T47D (cell line): ENCODE measurements around the gene ORMDL1.
"Not testable (repeated sequence)": the region's sequence is repeated elsewhere in the genome, so short reads cannot be mapped to it uniquely, and the experiment has no call there.

Source experiments
- DNase-seq, 2 experiments: peaks; one replicate each; pipeline versions ENCODE4 v3.0.0 to v3.0.0-alpha.2; 2011 to 2012; ENCODE audit warnings: low read depth in 1 of 2, low spot score in 1 of 2
- JUND ChIP-seq: IDR thresholded peaks from 2 replicates; pipeline ENCODE4 v1.6.1; 2012; ENCODE audit warnings: low read depth
- in situ Hi-C: cut with HindIII; loops from 2 replicates; pipeline ENCODE4 v1.10.0; 2016; ENCODE audit warnings: low sequenced_read_pairs, low pct_unique_long_range_greater_than_20kb

The ORMDL1 gene

DNA sequence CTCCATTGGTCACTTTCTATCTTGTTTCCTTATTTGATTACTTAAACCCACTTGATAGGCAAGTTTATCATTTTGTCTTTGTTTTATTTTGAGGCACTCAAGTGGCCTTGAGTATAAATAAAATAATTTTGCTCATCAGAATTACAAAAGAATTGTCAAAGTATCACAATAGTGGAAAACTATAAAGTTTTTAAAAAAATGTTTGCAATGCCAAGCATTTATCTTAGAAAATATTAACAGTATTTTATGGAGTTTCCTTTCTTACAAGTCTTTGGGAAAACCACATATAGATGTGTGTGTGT lies 14.8 kb upstream of the ORMDL1 start:
- in situ Hi-C loops = no loop called here
- no peak for DNase-seq
- TF ChIP-seq JUND = no peak

DNA sequence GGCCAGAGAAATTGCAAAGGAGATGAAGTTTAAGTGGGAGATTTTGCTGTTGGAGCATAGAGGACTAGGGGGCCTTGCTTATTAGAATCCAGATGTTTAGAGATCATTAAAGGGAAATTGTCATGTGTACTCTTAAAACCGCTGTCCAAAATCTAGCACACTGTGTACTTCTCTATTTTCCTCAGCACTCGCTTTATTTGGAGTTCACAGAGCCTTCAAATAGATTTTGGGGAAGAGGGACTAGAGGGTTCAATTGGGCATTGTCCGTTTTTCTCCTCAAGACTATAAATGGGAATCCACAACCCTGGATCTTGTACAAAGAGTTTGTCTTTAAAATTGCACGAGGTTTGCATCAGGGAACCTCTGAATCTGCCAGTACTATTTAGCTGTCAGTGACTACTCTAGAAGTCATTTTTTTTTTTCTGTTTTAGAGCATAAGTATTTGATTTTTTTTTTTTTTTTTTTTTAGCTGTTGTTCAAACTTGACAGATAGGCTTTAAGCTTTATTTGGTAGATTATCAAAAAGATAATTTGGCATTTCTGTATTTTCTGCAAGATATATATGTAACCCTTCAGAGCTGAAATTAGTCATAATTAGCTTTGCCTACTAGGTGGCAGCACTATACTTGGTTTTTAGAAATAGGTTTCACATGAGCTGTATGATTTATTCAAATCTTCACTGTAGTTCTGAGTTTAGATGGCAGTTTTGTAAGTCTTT lies 14.3 kb upstream of the ORMDL1 start:
- TF ChIP-seq JUND = no peak
- in situ Hi-C loops = no loop called here
- peak in 1 of 2 experiments; percentile 38 for DNase-seq

DNA sequence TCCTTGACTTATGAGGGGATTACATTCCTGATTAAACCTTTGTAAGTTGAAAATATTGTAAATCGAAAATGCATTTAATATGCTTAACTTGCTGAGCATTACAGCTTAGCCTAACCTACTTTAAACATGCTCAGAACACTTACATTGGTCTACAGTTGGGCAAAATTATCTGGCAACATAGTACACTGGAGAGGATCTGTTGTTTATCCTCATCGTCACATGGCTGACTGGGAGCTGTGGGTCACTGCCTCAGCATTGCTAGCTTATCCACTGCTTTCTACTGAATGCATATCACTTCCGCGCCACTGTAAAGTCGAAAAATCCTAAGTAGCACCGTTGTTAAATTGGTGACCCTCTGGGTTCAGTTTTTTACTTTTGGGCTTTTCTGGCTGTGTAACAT lies 13.8 kb upstream of the ORMDL1 start:
- in situ Hi-C loops = no loop called here
- TF ChIP-seq JUND = no peak
- DNase-seq = no peak

DNA sequence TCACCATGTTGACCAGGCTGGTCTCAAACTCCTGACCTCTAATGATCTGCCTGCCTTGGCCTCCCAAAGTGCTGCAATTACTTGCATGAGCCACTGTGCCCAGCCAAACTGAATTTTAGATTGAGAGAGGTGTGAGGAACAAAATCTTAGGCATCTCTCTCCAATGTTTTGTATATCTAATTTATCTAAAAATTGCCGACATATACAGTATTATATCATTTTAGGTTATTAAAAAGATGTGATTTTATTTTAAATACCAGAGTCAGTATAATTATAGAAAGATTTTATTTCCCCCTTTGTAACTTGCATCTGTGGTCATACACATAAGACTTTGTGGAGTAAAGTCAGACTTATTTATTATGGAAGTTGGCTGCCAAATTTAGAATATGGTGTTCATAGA lies 10.2 kb upstream of the ORMDL1 start:
- DNase-seq = no peak
- no peak for TF ChIP-seq JUND
- in situ Hi-C loops = no loop called here

DNA sequence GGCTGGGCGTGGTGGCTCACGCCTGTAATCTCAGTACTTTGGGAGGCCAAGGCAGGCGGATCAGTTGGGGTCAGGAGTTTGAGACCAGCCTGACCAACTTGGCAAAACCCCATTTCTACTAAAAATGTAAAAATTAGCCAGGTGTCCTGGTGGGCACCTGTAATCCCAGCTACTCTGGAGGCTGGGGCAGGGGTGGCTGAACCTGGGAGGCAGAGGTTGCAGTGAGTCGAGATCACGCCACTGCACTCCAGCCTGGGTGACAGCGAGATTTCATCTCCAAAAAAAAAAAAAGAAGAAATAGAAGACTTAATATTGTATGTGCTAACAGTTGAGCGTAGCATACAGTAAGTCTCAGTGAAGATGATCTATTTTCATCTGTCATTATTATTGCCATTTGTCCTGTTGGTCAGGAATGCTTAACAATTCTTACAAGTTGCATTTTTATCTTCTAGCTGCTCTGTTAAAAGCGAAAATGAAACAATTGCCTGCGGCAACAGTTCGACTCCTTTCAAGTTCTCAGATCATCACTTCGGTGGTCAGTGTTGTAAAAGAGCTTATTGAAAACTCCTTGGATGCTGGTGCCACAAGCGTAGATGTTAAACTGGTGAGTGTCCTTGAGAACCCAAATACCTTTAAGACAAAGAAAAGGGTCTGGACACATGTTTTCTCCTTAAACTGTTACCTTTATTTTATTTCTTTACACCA lies 7.4 kb upstream of the ORMDL1 start:
- no peak for DNase-seq
- in situ Hi-C loops = no loop called here
- TF ChIP-seq JUND = no peak

DNA sequence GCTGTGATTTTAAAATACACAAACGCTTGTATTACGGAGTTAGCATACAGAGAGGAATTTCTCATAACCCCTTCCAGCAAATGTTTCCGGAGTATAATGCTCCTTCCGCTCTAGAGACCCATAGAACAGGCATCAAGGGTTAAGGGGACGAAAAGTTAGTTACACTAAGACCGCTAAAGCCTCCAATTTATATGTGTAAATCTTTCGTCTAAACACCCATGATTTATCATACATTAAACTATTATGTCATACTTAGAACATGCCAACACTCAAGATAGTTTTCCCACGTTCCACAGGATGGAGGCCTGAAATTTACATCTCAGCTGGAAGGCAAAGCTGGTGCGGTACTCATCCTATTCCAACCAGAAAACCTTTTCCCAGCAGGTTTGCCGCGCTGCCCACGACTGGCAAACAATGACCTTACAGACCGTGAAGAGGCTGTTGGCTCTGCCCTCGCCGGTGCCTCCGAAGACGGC lies 650 bp downstream of the ORMDL1 start:
- DNase-seq = peak in 1 of 2 experiments; percentile 23
- in situ Hi-C loops = no loop called here
- TF ChIP-seq JUND = no peak

DNA sequence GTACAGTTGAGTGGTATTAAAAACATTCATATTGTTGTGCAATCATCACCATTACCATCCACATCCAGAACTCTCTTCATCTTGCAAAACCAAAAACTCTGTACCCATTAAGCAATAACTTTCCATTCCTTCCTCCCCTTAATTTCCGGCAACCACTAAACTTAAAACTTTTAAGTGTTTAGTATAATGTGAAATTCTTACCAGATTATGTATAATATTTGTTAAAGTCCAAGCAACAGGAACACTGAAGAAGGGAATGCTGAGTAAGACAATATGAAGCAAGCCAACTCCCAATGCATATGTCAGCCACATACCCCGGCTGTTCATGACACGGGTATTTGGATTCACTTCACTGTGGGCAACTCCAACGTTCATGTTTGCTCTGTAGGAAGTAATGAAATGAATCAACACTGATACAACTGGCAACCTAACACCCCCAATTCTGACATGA lies 1.9 kb downstream of the ORMDL1 start:
- no peak for DNase-seq
- TF ChIP-seq JUND = no peak
- in situ Hi-C loops = no loop called here

DNA sequence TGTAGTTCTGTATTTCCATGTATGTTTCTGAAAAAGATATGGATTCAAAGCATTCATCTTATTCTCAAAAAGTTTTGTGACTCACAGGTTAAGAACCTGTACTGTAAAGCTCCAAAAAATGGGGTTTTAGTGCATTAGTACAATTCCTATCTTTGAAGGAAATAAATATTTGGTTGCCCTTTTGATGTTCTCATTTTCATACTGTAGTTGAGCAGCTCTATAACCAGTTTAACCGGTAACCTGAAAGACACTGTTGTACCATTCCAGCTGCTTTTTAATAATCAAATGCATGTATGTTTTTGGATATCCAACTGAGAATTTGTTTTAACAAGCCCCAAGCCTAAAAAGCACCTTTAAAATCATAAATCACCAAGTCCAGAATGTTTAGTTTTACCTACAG lies 11.9 kb downstream of the ORMDL1 start:
- in situ Hi-C loops = no loop called here
- no peak for DNase-seq
- no peak for TF ChIP-seq JUND

DNA sequence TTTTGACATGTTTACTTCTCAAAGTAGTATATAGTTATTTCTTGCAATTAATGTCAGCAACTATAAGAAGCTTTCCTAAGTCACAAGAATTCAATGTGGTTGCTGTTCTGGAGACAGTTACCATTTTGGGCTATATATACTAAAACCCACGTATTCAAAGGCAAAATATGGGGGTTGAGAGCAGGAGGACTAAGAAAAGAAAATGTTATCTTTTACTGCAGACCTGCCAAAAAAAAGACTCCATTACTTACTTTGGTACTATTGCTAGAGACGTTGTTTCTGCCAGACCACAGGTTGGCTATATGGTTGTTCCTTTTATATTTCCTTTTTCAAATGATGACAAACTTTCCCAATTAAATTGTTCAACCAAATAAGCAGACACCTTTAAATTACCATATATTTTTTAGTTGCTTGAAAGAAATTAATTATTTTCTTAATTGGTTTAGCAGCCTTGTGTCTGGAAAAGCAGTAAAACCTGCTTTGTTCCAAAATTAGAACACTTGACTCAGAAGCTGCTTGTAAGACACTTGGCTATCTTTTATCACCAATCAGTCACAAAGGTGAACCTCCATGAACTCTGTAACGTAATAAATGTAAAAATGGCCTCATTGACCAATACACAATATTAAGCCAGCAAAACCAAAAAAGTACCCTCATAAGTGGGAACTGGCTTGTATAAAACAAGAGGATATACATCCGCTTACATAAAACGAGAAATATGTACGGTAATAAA lies 13.4 kb downstream of the ORMDL1 start:
- DNase-seq = no peak
- no peak for TF ChIP-seq JUND
- in situ Hi-C loops = no loop called here

DNA sequence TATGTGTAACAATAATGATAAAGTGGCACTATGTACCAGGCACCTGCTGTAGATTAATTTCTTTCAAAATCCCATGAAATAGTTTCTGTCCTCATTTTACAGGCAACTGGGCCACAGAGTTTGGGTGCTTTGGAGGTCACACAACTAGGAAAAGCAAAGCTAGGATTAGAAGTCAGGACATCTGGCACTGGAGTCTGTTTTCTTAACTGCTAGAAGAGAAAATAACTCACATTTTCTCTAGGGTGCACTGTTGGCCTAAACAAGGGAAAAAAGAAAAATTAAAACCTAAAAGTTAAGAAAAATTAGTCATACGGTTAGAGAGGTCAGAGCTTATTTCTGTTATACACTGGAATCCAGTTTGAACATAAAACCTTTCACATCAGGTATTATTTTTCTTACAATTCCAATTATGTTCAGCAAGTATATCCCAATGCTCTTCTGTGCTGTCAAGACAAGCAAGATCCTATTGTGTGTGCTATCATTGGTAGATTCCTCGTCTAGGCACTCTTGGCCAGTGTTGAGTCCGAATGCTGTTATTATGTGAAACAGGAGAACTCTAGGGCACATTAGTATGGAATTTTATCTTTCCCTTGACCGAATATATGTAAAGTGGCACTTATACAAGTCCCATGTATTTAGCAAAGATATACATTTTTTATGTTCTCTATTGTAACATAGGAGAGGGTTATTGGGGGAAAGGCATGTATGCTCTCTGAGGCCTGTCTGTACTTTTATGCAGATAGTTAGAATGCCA lies 20.1 kb downstream of the ORMDL1 start:
- no peak for DNase-seq
- in situ Hi-C loops = no loop called here
- no peak for TF ChIP-seq JUND

DNA sequence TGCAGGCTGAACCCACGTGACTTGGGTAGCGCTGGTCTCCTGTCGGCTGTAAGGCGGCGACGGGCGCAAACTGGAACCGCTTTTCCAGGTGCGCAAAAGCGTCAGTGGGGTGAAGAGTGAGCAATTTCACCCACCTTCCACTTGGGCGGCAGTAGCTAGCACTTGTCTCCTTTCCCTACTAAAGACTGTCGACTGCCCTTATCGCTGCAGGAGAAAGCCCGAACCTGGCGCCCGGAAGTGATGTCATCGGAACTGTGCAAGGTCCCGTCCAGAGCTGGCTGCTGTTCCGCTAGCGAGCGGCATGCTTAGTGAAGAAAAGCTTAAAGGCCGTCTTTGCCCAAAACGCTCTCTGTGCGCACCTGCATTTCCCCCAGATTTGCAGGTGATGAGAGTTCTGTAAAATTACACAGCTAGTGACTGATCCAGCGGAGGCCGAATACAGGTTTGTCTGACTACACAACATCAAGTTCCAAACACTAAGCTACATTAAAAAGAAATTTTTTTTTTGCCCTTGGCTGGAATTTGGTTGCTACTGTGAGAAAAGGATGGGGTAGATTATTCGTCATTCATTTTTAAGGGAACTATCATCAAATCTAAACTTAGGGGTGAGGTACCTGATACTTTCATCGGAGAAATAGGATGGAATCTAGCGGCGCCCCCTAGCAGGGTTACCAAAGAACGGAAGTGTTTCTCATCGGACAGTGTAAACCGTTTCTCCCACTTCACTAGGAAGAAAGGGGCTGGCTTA lies 21.4 kb downstream of the ORMDL1 start, which contains the start of gene OSGEPL1:
OSGEPL1 (minus strand) TSS at position 242 of the 748 bp plus-strand sequence. CDS start 1,152 bp downstream, outside the sequence.
- no peak for TF ChIP-seq JUND
- in situ Hi-C loops = no loop called here
- DNase-seq = peak; percentile 24 to 93

DNA sequence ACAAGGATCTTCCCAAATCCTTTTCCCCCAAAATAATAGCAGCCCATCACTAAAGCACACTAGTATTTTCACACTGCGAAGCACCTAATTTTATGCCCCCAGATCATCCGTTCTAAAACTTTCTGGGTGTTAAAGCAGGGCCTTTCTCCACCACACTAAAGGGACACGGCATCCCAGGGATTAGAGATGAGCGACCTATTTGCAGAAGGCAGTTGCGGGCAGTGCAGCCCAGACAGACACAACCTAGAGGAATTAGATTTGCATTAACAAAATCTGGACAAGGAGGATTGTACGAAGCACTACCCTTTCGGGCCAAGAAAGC lies 21.9 kb downstream of the ORMDL1 start:
- in situ Hi-C loops = no loop called here
- TF ChIP-seq JUND = no peak
- DNase-seq = no peak

DNA sequence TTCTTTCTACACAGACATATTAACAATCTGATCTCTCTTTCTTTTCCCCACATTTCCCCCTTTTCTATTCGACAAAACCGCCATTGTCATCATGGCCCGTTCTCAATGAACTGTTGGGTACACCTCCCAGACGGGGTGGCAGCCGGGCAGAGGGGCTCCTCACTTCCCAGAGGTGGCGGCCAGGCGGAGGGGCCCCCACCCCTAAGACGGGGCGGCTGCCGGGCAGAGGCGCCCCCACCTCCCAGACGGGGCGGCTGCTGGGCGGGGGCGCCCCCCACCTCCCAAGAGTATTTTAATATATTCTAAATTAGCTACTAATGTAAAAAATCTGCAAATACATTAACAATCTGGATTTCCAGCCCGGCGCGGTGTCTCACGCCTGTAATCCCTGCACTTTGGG lies 24.0 kb downstream of the ORMDL1 start:
- in situ Hi-C loops, DNase-seq: not testable (repeated sequence)
